Measurements from ENCODE around the gene MLN.

Gene MLN

GRCh38 chr6:33783781-33784520 is 19.9 kb downstream of the MLN start:
- H3K27me3 Mint-ChIP-seq (ENCODE audit: low read depth), result no peaks in the 10 kb centered on the region
- H3K9me3 Mint-ChIP-seq, result no peaks in the 10 kb centered on the region
- H3K4me3 Mint-ChIP-seq, result peak overlapping the region in 2 of 3 experiments; percentile 32 to 36
- peaks cover 62% of the 10 kb centered on the region for H3K36me3 Mint-ChIP-seq (ENCODE audit: low read depth)
- peaks cover 53% of the 10 kb centered on the region for H3K4me1 Mint-ChIP-seq
- TF ChIP-seq CTCF (IDR thresholded peaks at IDR 0.05; ENCODE audit: unreplicated experiment in 3 of 3), result no peak
- no peak overlapping the region for H3K27ac Mint-ChIP-seq

DNA sequence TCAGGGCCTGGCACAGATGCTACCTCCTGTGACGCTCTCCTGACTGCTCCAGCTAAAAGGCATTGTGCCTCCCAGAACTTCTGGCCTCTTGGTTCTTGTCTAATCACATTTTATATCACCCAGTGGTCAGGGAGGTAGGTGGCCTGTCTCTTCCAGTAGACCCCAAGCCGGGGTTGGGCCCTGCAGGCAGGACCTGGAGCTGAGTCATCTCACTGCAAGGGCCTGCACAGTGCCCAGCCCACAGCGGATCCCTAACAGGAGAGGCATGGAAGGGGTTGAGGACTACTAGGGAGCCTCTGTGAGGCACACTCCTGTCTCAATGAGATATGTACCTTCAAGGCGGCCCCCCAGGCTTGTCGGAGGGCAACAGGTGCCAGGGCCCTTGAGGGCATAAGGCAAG is 21.2 kb downstream of the MLN start:
- Mint-ChIP-seq H3K27me3 (ENCODE audit: low read depth) (no peaks in the 10 kb centered on the region), H3K9me3 (no peaks in the 10 kb centered on the region), H3K4me3 (no peak overlapping the region), H3K27ac (no peak overlapping the region), H3K36me3 (ENCODE audit: low read depth) (peaks cover 72% of the 10 kb centered on the region), H3K4me1 (peaks cover 46% of the 10 kb centered on the region)
- no peak for TF ChIP-seq CTCF (IDR thresholded peaks at IDR 0.05; ENCODE audit: unreplicated experiment in 3 of 3)

DNA sequence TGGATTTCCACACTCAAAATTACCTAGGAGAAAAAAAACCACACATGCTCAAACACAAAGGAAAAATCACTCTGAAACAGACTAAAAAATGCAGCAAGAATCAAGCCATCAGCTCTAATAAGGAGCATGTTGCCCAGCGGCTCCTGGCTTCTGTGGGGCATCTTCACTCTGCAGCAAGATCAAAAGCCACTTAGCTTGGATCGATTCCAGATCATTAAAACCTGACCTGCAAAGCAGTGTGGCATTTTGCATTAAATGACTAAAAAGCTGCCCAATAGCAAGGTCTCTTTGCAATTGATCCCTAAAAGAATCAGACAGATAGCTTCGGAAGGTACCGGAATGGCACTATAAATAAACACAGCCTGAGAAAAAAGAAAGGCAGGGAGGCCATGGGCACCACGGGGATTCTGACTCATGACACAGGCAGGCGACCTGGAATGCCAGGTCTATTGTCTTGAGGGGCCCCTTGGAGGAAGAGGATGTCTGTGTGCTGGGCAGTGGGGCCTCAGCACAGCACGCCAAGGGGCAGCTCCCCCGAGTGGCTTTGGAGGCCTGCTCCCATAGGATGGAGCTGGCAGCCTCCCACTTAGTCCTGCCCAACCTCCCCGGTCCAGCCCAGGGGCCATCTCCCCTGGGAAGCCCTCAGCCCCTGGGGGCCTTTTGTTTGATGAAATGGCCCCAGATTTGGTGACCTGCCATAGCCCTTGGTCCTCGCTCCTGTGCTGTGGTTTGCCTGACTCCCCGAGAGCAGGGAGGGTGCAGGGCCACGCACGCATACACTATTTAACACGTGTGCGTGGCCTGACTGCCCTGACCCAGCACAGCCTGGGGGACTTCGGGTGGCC is 22.4 kb downstream of the MLN start:
- Mint-ChIP-seq H3K27me3 (ENCODE audit: low read depth) (no peaks in the 10 kb centered on the region), H3K27ac (peak overlapping the region in 2 of 3 experiments; percentile 14 to 38), H3K9me3 (no peaks in the 10 kb centered on the region), H3K4me3 (no peak overlapping the region), H3K36me3 (ENCODE audit: low read depth) (peaks cover 82% of the 10 kb centered on the region), H3K4me1 (peaks cover 34% of the 10 kb centered on the region)
- TF ChIP-seq CTCF (IDR thresholded peaks at IDR 0.05; ENCODE audit: unreplicated experiment in 3 of 3), result no peak

GRCh38 chr6:33779895-33780294 is 23.9 kb downstream of the MLN start:
- Mint-ChIP-seq H3K27ac (no peak overlapping the region), H3K36me3 (ENCODE audit: low read depth) (peaks cover 84% of the 10 kb centered on the region), H3K9me3 (no peaks in the 10 kb centered on the region), H3K4me3 (no peak overlapping the region), H3K27me3 (ENCODE audit: low read depth) (no peaks in the 10 kb centered on the region), H3K4me1 (peaks cover 20% of the 10 kb centered on the region)
- no peak for TF ChIP-seq CTCF (IDR thresholded peaks at IDR 0.05; ENCODE audit: unreplicated experiment in 3 of 3)

DNA sequence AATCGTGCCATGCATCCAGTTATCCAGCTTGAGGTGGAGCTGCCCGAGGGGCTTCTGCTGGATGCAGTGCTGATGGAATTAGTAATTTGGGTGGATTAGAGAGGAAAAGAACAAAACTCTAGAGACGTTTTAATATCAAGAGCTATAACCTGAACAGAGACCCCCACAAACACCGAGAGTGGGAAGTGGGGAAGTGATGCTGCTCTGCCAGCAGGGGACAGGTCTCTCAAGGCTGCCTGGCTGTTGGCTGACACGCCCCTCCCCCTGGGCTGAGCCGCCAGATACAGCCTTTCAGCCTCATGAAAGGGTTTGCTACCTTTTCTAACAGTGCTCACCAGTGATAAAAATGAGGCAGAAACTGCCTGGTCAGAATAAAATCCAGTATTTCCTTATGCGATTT is 24.5 kb downstream of the MLN start:
- peaks cover 14% of the 10 kb centered on the region for H3K4me1 Mint-ChIP-seq
- no peaks in the 10 kb centered on the region for H3K27me3 Mint-ChIP-seq (ENCODE audit: low read depth)
- no peaks in the 10 kb centered on the region for H3K9me3 Mint-ChIP-seq
- no peak overlapping the region for H3K4me3 Mint-ChIP-seq
- no peak overlapping the region for H3K27ac Mint-ChIP-seq
- peaks cover 83% of the 10 kb centered on the region for H3K36me3 Mint-ChIP-seq (ENCODE audit: low read depth)
- TF ChIP-seq CTCF (IDR thresholded peaks at IDR 0.05; ENCODE audit: unreplicated experiment in 3 of 3), result peak in 1 of 3 experiments; percentile 10
